GM12878 (cell line): Measurements from ENCODE around the gene ZNF214. TPM values are rescaled to one million over a fixed set of nuclear protein-coding genes. Genes with fewer than 3 reads are reported as not detected.

Experiments used
- ATAC-seq: fragments of 200-7000 bp; cut with Tn5 transposase; 3 replicates; pipeline ENCODE4 v1.9.1; 2020; ENCODE audit warnings: mild to moderate bottlenecking, moderate library complexity
- BruUV-seq: library from RNA; stranded (reverse); fragments of 400-500 nt; replicated peaks from 2 replicates; lab custom pipeline; 2021; lab: Mats Ljungman, UMichigan
- CTCF ChIA-PET: fragments of 300-600 bp; sonication (Branson Sonifier 250); formaldehyde crosslinking; extraction: SDS; loops from one replicate; lab custom pipeline; 2021; ENCODE audit warnings: inconsistent platforms; lab: Yijun Ruan, JAX
- POLR2A ChIA-PET: fragments of 350-600 bp; formaldehyde crosslinking; extraction: SDS; loops from one replicate; lab custom pipeline; 2021; ENCODE audit warnings: inconsistent platforms; lab: Charles Lee
- RAD21 ChIA-PET: fragments of 300-600 bp; sonication (Branson Sonifier 250); formaldehyde crosslinking; loops from one replicate; lab custom pipeline; 2023; ENCODE audit warnings: antibody characterized with exemption; ENCODE audit not compliant: unreplicated experiment; lab: Charles Lee
- SMC1A ChIA-PET: fragments of 300-600 bp; sonication (Branson Sonifier 250); formaldehyde crosslinking; loops from one replicate; lab custom pipeline; 2023; ENCODE audit not compliant: unreplicated experiment, uncharacterized antibody; lab: Charles Lee
- DNase-seq: peaks from one replicate; pipeline ENCODE4 v3.0.0-alpha.2; 2011; ENCODE audit warnings: low read depth, low spot score
- FAIRE-seq: peaks from 3 replicates; lab custom pipeline; 2011; peaks lifted over from hg19 to GRCh38; lab: Jason Lieb, UNC
- H2AFZ ChIP-seq: 2 replicates; pipeline ENCODE4 v1.6.0; 2011; ENCODE audit warnings: low read depth, low read length, control low read depth; ENCODE audit not compliant: control insufficient read depth
- H3K27ac ChIP-seq: 2 replicates; pipeline ENCODE4 v1.5.1; 2011; ENCODE audit warnings: control low read depth; ENCODE audit not compliant: control insufficient read depth, insufficient read depth
- H3K27me3 ChIP-seq, 2 experiments: replicated peaks in 1 of 2; 2 replicates each; pipeline versions ENCODE4 v1.6.0 to v1.6.1; 2011; ENCODE audit warnings: low read length in 1 of 2; ENCODE audit not compliant: control insufficient read depth in 2 of 2, insufficient read depth in 2 of 2
- H3K36me3 ChIP-seq, 2 experiments: 2 replicates each; pipeline ENCODE4 v1.5.1; 2011; ENCODE audit warnings: low read length in 1 of 2; ENCODE audit not compliant: control insufficient read depth in 2 of 2, insufficient read depth in 2 of 2
- H3K4me1 ChIP-seq: 2 replicates; pipeline ENCODE4 v1.6.1; 2011; ENCODE audit warnings: mild to moderate bottlenecking, low read length, moderate library complexity, mixed read lengths; ENCODE audit not compliant: control insufficient read depth, insufficient read depth
- H3K4me2 ChIP-seq: 2 replicates; pipeline ENCODE4 v1.6.0; 2011; ENCODE audit warnings: control low read depth; ENCODE audit not compliant: control insufficient read depth, insufficient read depth
- H3K4me3 ChIP-seq: fragments of 200-600 bp; sonication (generic); 2 replicates; pipeline ENCODE4 v1.5.1; 2016
- H3K79me2 ChIP-seq: 2 replicates; pipeline ENCODE4 v1.6.0; 2011; ENCODE audit warnings: low read length; ENCODE audit not compliant: control insufficient read depth, insufficient read depth
- H3K9ac ChIP-seq: 2 replicates; pipeline ENCODE4 v1.8.0; 2011; ENCODE audit warnings: low read length, control low read depth, mixed read lengths; ENCODE audit not compliant: control insufficient read depth, insufficient read depth
- H3K9me3 ChIP-seq: replicated peaks from 3 replicates; pipeline ENCODE4 v1.5.1; 2011; ENCODE audit warnings: mild to moderate bottlenecking, low read length; ENCODE audit not compliant: control insufficient read depth, insufficient read depth
- H4K20me1 ChIP-seq: 2 replicates; pipeline ENCODE4 v1.6.0; 2011; ENCODE audit not compliant: control insufficient read depth, insufficient read depth
- CHD1 ChIP-seq: IDR thresholded peaks from 2 replicates; pipeline ENCODE4 v1.6.1; 2012; ENCODE audit warnings: low read depth, low read length, improper control_type of control experiment
- CREM ChIP-seq: IDR thresholded peaks from 2 replicates; pipeline ENCODE4 v1.6.1; 2014; ENCODE audit warnings: antibody characterized with exemption, low read depth
- ESRRA ChIP-seq: IDR thresholded peaks from 2 replicates; pipeline ENCODE4 v1.6.1; 2012; ENCODE audit warnings: mild to moderate bottlenecking, low read length, improper control_type of control experiment
- ETV6 ChIP-seq, 2 experiments: fragments of 450-650 bp in 1 of 2; IDR thresholded peaks in 1 of 2; conservative IDR thresholded peaks in 1 of 2; 2 replicates each; pipeline ENCODE4 v1.6.1; 2014; ENCODE audit warnings: antibody characterized with exemption in 1 of 2, borderline replicate concordance in 1 of 2, low read depth in 1 of 2, mild to moderate bottlenecking in 1 of 2, moderate library complexity in 1 of 2
- GATAD2B ChIP-seq: fragments of 450-650 bp; conservative IDR thresholded peaks from 2 replicates; pipeline ENCODE4 v1.6.1; 2017; ENCODE audit warnings: low read depth, mild to moderate bottlenecking, moderate library complexity
- NFYB ChIP-seq: IDR thresholded peaks from 2 replicates; pipeline ENCODE4 v1.6.1; 2011; ENCODE audit warnings: low read depth, mild to moderate bottlenecking, low read length, improper control_type of control experiment, moderate library complexity; ENCODE audit not compliant: insufficient read depth
- NR2C1 ChIP-seq: fragments of 450-650 bp; IDR thresholded peaks from 2 replicates; pipeline ENCODE4 v1.6.1; 2017; ENCODE audit warnings: antibody characterized with exemption, mild to moderate bottlenecking, moderate library complexity
- PKNOX1 ChIP-seq: fragments of 450-650 bp; IDR thresholded peaks from 2 replicates; pipeline ENCODE4 v1.6.1; 2016; ENCODE audit warnings: mild to moderate bottlenecking
- RFX5 ChIP-seq: IDR thresholded peaks from 2 replicates; pipeline ENCODE4 v1.6.1; 2011; ENCODE audit warnings: low read depth, low read length, improper control_type of control experiment
- WGBS: methylation state at CpG from one replicate; pipeline ENCODE4 v1.1.6; 2016; ENCODE audit warnings: low lambda C conversion rate; ENCODE audit not compliant: insufficient replicate concordance, insufficient coverage; ENCODE audit errors: missing lambda C conversion rate; 5-methylcytosine and 5-hydroxymethylcytosine counted together
- in situ Hi-C: fragments of 300-500 bp; cut with MboI; formaldehyde crosslinking; loops from 9 replicates; pipeline ENCODE4 v1.14.3; 2018; ENCODE audit warnings: mixed read lengths
- intact Hi-C: fragments of 100-400 bp; cut with micrococcal nuclease; formaldehyde crosslinking; loops from one replicate; pipeline ENCODE4 v1.14.2; 2022; ENCODE audit not compliant: unreplicated experiment
- polyA plus RNA-seq, 11 experiments: library from polyadenylated mRNA; depleted of rRNA in 4 of 11; unstranded in 6 of 11; stranded (reverse) in 5 of 11; fragments of >200 nt; fragmentation: Nextera tagmentation in 4 of 11; fragmentation: Illumina TruSeq in 1 of 11; extraction: Ambion mirVana in 4 of 11; extraction: Trizol in 1 of 11; gene quantifications; 1 replicate in 1 of 11; 2 replicates in 10 of 11; pipeline versions ENCODE4 v1.2.1 to v1.2.3, GENCODE V29; 2011 to 2016; ENCODE audit warnings: inconsistent platforms in 2 of 11, missing spikeins in 2 of 11, low read depth in 1 of 11
- total RNA-seq, 4 experiments: library from RNA; depleted of rRNA in 3 of 4; stranded (reverse); fragments of >200 nt in 3 of 4; fragmentation: Illumina TruSeq in 1 of 4; extraction: Trizol in 1 of 4; gene quantifications; 2 replicates each; pipeline versions ENCODE4 v1.2.1 to v1.2.3, GENCODE V29; 2013 to 2021
- TF ChIP-seq, protein P1 (sequence below): fragments of 150-350 bp; IDR thresholded peaks from 2 replicates; pipeline ENCODE4 v1.6.1; 2016; ENCODE audit warnings: low read depth, low read length

Gene ZNF214
- total and polyA plus RNA-seq, 10 of the 15 experiments (the other 5 are each of a cell fraction or from before 2014, with no cell fraction given): 0.18 TPM; not detected in 9

DNA sequence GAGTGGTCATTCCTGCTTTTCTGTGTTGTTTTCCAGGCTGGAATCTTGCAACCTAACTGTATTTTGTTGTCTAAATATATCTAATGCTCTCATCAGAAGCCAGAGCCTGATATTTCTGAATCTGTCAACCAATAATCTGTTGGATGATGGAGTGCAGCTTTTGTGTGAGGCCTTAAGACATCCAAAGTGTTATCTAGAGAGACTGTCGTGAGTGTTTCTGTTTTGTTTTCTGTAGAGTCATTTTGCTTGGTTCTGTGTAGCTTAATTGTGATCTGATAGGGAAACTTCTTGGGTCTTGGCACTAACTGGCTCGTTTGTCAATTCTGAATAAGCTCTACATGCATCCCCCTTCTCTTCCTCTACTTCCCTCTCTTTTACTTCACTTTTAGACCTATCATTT lies 37.5 kb upstream of the ZNF214 start:
- WGBS: 8% methylated on average over 2 of the region's 2 CpGs
- in situ Hi-C loops (no loop called here), intact Hi-C loops (no loop called here)
- Histone ChIP-seq H3K27me3 (no peaks in the 10 kb centered on the region), H3K27ac (no peak overlapping the region), H2AFZ (no peak overlapping the region), H4K20me1 (no peaks in the 10 kb centered on the region), H3K36me3 (no peaks in the 10 kb centered on the region), H3K79me2 (no peaks in the 10 kb centered on the region), H3K9me3 (no peaks in the 10 kb centered on the region), H3K4me2 (no peak overlapping the region), H3K9ac (no peak overlapping the region), H3K4me1 (no peaks in the 10 kb centered on the region), H3K4me3 (no peak overlapping the region)
- ChIA-PET RAD21 (no interaction called here), SMC1A (interaction anchor here (0.7 kb wide), 1 partner anchor 19 kb away, joined by 5 read pairs; no protein-coding TSS in a partner anchor), POLR2A (no interaction called here), CTCF (interaction anchor here (0.7 kb wide), 1 partner anchor 326 kb away, joined by 3 read pairs; no protein-coding TSS in a partner anchor)
- FAIRE-seq: no peak
- no TSS peak for BruUV-seq
- ATAC-seq: peak; percentile 56
- TF ChIP-seq ESRRA (no peak), PKNOX1 (no peak)
- DNase-seq: no peak

- no peak for TF ChIP-seq GATAD2B
- TF ChIP-seq CREM: no peak
- TF ChIP-seq RFX5: no peak
- no peak for TF ChIP-seq ETV6 (conservative IDR thresholded peaks at IDR 0.05 in 1 of 2, IDR thresholded peaks at IDR 0.05 in 1 of 2; ENCODE audit: borderline replicate concordance in 1 of 2, low read depth in 1 of 2)
- no peak for TF ChIP-seq CHD1
- TF ChIP-seq, protein P1, sequence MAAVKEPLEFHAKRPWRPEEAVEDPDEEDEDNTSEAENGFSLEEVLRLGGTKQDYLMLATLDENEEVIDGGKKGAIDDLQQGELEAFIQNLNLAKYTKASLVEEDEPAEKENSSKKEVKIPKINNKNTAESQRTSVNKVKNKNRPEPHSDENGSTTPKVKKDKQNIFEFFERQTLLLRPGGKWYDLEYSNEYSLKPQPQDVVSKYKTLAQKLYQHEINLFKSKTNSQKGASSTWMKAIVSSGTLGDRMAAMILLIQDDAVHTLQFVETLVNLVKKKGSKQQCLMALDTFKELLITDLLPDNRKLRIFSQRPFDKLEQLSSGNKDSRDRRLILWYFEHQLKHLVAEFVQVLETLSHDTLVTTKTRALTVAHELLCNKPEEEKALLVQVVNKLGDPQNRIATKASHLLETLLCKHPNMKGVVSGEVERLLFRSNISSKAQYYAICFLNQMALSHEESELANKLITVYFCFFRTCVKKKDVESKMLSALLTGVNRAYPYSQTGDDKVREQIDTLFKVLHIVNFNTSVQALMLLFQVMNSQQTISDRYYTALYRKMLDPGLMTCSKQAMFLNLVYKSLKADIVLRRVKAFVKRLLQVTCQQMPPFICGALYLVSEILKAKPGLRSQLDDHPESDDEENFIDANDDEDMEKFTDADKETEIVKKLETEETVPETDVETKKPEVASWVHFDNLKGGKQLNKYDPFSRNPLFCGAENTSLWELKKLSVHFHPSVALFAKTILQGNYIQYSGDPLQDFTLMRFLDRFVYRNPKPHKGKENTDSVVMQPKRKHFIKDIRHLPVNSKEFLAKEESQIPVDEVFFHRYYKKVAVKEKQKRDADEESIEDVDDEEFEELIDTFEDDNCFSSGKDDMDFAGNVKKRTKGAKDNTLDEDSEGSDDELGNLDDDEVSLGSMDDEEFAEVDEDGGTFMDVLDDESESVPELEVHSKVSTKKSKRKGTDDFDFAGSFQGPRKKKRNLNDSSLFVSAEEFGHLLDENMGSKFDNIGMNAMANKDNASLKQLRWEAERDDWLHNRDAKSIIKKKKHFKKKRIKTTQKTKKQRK: no peak
- TF ChIP-seq NR2C1: no peak
- no peak for TF ChIP-seq NFYB
- Histone ChIP-seq H2AFZ (no peak overlapping the region), H3K27ac (no peak overlapping the region), H3K79me2 (no peaks in the 10 kb centered on the region), H3K4me1 (no peaks in the 10 kb centered on the region), H3K4me2 (no peak overlapping the region), H3K9ac (no peak overlapping the region), H3K36me3 (no peaks in the 10 kb centered on the region), H3K9me3 (no peaks in the 10 kb centered on the region), H4K20me1 (no peaks in the 10 kb centered on the region), H3K4me3 (no peak overlapping the region), H3K27me3 (no peaks in the 10 kb centered on the region)
- in situ Hi-C loops (no loop called here), intact Hi-C loops (no loop called here)
- DNase-seq: no peak
- ChIA-PET SMC1A (interaction anchor here (0.7 kb wide), 1 partner anchor 18 kb away, joined by 5 read pairs; no protein-coding TSS in a partner anchor), CTCF (no interaction called here), POLR2A (no interaction called here), RAD21 (no interaction called here)
- 0% methylated on average over 6 of the region's 6 CpGs for WGBS
- no peak for FAIRE-seq
- BruUV-seq: no TSS peak
- peak; percentile 65 for ATAC-seq
Measured at GRCh38 chr11:7056828-7057513, 36.8 kb upstream of the ZNF214 start.
